ENCODE data around the gene TNFRSF11A. TPM values are rescaled to one million over a fixed set of nuclear protein-coding genes. Genes with fewer than 3 reads are reported as not detected.
A peak's percentile ranks its signal among the peaks of the same experiment; 100 is the strongest.

TNFRSF11A gene
- total and polyA plus RNA-seq, 12 donors: 0.29 to 2.7 (median 0.78) TPM

DNA sequence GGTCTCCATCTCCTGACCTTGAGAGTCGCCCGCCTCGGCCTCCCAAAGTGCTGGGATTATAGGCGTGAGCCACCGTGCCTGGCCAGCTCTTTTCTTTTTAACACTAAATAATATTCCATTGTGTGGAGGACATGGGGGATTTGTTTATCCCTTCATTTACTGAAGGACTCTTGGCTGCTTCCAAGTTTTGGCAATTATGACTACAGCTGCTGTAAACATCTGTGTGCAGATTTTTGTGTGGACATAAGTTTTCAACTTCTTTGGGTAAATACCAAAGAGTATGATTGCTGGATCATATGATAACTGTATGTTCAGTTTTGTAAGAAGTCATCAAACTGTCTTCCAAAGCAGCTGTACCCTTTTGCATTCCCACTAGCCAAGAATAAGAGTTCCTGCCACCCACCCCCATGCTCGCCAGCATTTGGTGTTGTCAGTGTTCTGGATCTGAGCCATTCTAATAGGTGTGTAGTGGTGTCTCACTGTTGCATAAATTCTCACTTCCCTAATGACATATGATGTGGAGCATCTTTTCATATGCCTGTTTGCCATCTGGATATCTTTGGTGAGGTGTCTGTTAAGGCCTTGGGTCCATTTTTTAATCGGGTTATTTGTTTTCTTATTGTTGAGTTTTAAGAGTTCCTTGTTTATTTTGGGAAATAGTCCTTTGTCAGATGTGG, 52.2 kb downstream of the TNFRSF11A start:
- intact Hi-C loops (cut with DNase I): no loop called here
- DNase-seq (no peak), ATAC-seq (no peak)
- H3K4me3 ChIP-seq: no peak overlapping the region
- H3K9me3 ChIP-seq: no peaks in the 10 kb centered on the region
- no peaks in the 10 kb centered on the region for H3K27me3 ChIP-seq
- H3K4me1 ChIP-seq: no peaks in the 10 kb centered on the region
- TF ChIP-seq, protein P1, sequence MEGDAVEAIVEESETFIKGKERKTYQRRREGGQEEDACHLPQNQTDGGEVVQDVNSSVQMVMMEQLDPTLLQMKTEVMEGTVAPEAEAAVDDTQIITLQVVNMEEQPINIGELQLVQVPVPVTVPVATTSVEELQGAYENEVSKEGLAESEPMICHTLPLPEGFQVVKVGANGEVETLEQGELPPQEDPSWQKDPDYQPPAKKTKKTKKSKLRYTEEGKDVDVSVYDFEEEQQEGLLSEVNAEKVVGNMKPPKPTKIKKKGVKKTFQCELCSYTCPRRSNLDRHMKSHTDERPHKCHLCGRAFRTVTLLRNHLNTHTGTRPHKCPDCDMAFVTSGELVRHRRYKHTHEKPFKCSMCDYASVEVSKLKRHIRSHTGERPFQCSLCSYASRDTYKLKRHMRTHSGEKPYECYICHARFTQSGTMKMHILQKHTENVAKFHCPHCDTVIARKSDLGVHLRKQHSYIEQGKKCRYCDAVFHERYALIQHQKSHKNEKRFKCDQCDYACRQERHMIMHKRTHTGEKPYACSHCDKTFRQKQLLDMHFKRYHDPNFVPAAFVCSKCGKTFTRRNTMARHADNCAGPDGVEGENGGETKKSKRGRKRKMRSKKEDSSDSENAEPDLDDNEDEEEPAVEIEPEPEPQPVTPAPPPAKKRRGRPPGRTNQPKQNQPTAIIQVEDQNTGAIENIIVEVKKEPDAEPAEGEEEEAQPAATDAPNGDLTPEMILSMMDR (IDR thresholded peaks at IDR 0.05): no peak
- H3K27ac ChIP-seq: no peak overlapping the region
- no peaks in the 10 kb centered on the region for H3K36me3 ChIP-seq
- WGBS, 2 donors: 77 to 88% methylated on average over 7 of the region's 7 CpGs

DNA sequence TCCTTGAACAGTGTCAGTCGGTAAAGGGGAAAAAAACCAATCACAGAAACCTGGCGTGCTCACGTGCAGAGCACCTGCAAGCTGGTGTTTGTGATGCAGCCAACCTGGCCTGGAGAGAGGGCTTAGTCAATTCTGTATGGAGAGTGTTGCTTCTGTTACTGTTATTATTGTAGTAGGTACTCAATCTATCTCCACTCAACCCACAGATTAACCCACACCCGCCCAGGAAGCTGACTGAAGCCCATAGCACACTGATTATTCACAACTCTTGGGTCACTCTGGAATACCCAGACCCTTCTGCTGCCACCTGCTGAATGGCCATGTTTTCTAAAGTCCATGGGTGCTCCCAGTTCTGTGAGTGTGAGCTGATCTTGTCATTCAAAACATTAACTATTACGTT, 53.9 kb downstream of the TNFRSF11A start:
- Histone ChIP-seq H3K9me3 (no peaks in the 10 kb centered on the region), H3K4me3 (no peak overlapping the region), H3K36me3 (no peaks in the 10 kb centered on the region), H3K4me1 (no peaks in the 10 kb centered on the region), H3K27ac (no peak overlapping the region), H3K27me3 (peaks cover 0 to 6% (median 0%) of the 10 kb centered on the region in 7 donors)
- WGBS, 2 donors: 93 to 94% methylated on average over 5 of the region's 5 CpGs
- DNase-seq (no peak), ATAC-seq (no peak)
- TF ChIP-seq, protein P1 (IDR thresholded peaks at IDR 0.05): no peak
- intact Hi-C loops (cut with DNase I): no loop called here

DNA sequence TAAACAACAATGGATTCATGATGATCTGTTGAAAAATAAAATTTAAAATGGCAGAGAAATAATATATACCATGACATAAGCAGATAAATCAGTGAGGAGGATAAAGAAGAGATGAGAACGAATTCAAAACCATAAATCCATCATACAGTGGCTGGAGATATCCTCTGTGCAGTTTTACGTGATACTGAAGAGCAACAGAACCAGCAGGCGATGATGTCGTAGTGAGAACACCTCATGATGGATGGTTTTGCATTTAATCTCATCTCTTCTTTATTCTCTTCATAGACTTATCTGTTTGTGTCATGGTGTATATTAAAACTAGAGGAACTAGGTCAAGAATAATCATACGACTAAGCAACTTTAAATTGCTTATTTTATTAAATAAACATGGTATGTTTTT, 56.3 kb downstream of the TNFRSF11A start:
- TF ChIP-seq, protein P1 (IDR thresholded peaks at IDR 0.05): no peak
- ATAC-seq (no peak), DNase-seq (no peak)
- intact Hi-C loops (cut with DNase I): no loop called here
- Histone ChIP-seq H3K36me3 (no peaks in the 10 kb centered on the region), H3K27ac (no peak overlapping the region), H3K9me3 (no peaks in the 10 kb centered on the region), H3K4me3 (no peak overlapping the region), H3K27me3 (peaks cover 0 to 13% (median 0%) of the 10 kb centered on the region in 7 donors), H3K4me1 (peaks cover 0 to 5% (median 0%) of the 10 kb centered on the region in 9 donors)
- 91% methylated on average over 5 of the region's 5 CpGs for WGBS, 2 donors

DNA sequence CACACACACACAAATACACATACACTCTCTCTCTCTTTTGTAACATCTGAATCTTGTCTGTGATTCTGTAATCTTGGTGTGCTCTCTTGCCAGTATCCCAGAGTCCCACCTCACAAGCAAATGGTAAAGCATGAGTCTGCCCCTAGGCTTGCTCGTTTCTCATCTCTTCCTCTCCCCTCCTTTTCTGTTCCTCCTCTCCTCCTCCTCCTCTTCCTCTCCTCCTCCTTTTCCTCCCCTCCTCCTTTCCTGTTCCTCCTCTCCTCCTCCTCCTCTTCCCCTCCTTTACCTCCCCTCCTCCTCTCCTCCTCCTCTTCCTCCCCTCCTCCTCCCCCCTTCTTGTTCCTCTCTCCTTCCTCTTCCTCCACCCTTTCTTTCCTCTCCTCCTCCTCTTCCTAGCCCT, 59.0 kb downstream of the TNFRSF11A start:
- TF ChIP-seq, protein P1 (IDR thresholded peaks at IDR 0.05): no peak
- Histone ChIP-seq H3K27me3 (peaks cover 0 to 13% (median 0%) of the 10 kb centered on the region in 7 donors), H3K4me1 (peaks cover 0 to 5% (median 0%) of the 10 kb centered on the region in 9 donors), H3K9me3 (no peaks in the 10 kb centered on the region), H3K27ac (no peak overlapping the region), H3K36me3 (no peaks in the 10 kb centered on the region), H3K4me3 (peak overlapping the region in 5 of 10 donors; percentile 35 to 53 (median 51))
- ATAC-seq: peak in 1 of 8 donors; percentile 15
- intact Hi-C loops (cut with DNase I): no loop called here
- WGBS, 2 donors: 14 to 22% methylated on average over 1 of the region's 1 CpG
- no peak for DNase-seq

Measured in heart right ventricle (tissue), 16 donors.